Keratinocyte (primary cell): ENCODE results near the gene ARPC5L.

ENCODE experiments used
- EZH2 ChIP-seq: IDR thresholded peaks from one replicate; pipeline ENCODE4 v1.6.1; 2012; ENCODE audit warnings: inconsistent platforms, mild to moderate bottlenecking, low read length, moderate library complexity
- TF ChIP-seq, protein P1 (sequence below), 3 experiments: IDR thresholded peaks in 1 of 3; conservative IDR thresholded peaks in 1 of 3; optimal IDR thresholded peaks in 1 of 3; 2 replicates in 2 of 3; 3 replicates in 1 of 3; pipeline versions ENCODE3 to v1.5.1; 2011; ENCODE audit warnings: low read length in 3 of 3, mild to moderate bottlenecking in 3 of 3, moderate library complexity in 2 of 3, control low read depth in 1 of 3, inconsistent platforms in 1 of 3; ENCODE audit not compliant: insufficient read depth in 2 of 3; ENCODE audit errors: extremely low read depth in 1 of 3

DNA sequence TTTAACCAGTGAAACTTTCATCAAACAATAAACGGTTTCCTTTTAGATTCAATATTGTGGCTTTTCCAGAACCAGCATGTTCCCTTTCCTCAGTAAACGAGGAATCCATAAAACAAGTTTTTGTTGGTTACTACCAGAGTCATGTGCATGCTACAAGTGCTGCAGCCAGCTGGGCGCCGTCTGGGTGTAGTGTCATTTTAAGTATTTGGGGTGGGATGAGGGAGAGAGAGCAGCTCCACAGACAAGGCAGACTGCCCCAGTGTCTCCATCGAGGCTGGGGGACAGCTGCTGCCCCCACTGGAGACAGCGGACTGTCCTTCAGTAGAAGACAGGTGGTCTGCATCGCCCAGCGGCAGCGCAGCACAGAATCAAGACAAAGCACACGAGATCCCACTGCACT is 17.3 kb downstream of the ARPC5L start:
- no peak for TF ChIP-seq EZH2
- TF ChIP-seq, protein P1, sequence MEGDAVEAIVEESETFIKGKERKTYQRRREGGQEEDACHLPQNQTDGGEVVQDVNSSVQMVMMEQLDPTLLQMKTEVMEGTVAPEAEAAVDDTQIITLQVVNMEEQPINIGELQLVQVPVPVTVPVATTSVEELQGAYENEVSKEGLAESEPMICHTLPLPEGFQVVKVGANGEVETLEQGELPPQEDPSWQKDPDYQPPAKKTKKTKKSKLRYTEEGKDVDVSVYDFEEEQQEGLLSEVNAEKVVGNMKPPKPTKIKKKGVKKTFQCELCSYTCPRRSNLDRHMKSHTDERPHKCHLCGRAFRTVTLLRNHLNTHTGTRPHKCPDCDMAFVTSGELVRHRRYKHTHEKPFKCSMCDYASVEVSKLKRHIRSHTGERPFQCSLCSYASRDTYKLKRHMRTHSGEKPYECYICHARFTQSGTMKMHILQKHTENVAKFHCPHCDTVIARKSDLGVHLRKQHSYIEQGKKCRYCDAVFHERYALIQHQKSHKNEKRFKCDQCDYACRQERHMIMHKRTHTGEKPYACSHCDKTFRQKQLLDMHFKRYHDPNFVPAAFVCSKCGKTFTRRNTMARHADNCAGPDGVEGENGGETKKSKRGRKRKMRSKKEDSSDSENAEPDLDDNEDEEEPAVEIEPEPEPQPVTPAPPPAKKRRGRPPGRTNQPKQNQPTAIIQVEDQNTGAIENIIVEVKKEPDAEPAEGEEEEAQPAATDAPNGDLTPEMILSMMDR (optimal IDR thresholded peaks at IDR 0.05 in 1 of 3, IDR thresholded peaks at IDR 0.05 in 1 of 3, conservative IDR thresholded peaks at IDR 0.05 in 1 of 3; ENCODE audit: extremely low read depth in 1 of 3, insufficient read depth in 2 of 3, low read length in 3 of 3): no peak
